Measurements from ENCODE around the gene SUN1. TPM values are rescaled to one million over a fixed set of nuclear protein-coding genes. Genes with fewer than 3 reads are reported as not detected.
"Not testable (repeated sequence)": the region's sequence is repeated elsewhere in the genome, so short reads cannot be mapped to it uniquely, and the experiment has no call there.

Gene SUN1
- total RNA-seq, 1 donor from 2014 or later, result 150 TPM

- DNase-seq (ENCODE audit: low spot score), result peak; percentile 80
- H3K27ac Mint-ChIP-seq (ENCODE audit: unreplicated experiment); H3K4me3 Mint-ChIP-seq (ENCODE audit: unreplicated experiment); H3K36me3 Mint-ChIP-seq (ENCODE audit: low read depth, unreplicated experiment); H3K9me3 Mint-ChIP-seq (ENCODE audit: unreplicated experiment); H3K27me3 Mint-ChIP-seq (ENCODE audit: unreplicated experiment); H3K4me1 Mint-ChIP-seq (ENCODE audit: unreplicated experiment): not testable (repeated sequence)
- peak; percentile 68 for TF ChIP-seq CTCF (IDR thresholded peaks at IDR 0.05; ENCODE audit: unreplicated experiment)
These were observed 76.5 kb downstream of the SUN1 start for GRCh38 chr7:908591-909357.

GRCh38 chr7:909358-910329, 77.4 kb downstream of the SUN1 start:
- DNase-seq (ENCODE audit: low spot score), result no peak
- H3K4me1 Mint-ChIP-seq (ENCODE audit: unreplicated experiment), result no peaks in the 10 kb centered on the region
- no peaks in the 10 kb centered on the region for H3K36me3 Mint-ChIP-seq (ENCODE audit: low read depth, unreplicated experiment)
- H3K27ac Mint-ChIP-seq (ENCODE audit: unreplicated experiment), result no peak overlapping the region
- H3K27me3 Mint-ChIP-seq (ENCODE audit: unreplicated experiment), result peaks cover 2% of the 10 kb centered on the region
- TF ChIP-seq CTCF (IDR thresholded peaks at IDR 0.05; ENCODE audit: unreplicated experiment), result no peak
- H3K9me3 Mint-ChIP-seq (ENCODE audit: unreplicated experiment), result no peaks in the 10 kb centered on the region
- no peak overlapping the region for H3K4me3 Mint-ChIP-seq (ENCODE audit: unreplicated experiment)

GRCh38 chr7:910441-910861, 78.2 kb downstream of the SUN1 start:
- TF ChIP-seq CTCF (IDR thresholded peaks at IDR 0.05; ENCODE audit: unreplicated experiment), result no peak
- Mint-ChIP-seq H3K36me3 (ENCODE audit: low read depth, unreplicated experiment) (no peaks in the 10 kb centered on the region), H3K4me3 (ENCODE audit: unreplicated experiment) (no peak overlapping the region), H3K27me3 (ENCODE audit: unreplicated experiment) (peaks cover 4% of the 10 kb centered on the region), H3K27ac (ENCODE audit: unreplicated experiment) (no peak overlapping the region), H3K9me3 (ENCODE audit: unreplicated experiment) (no peaks in the 10 kb centered on the region), H3K4me1 (ENCODE audit: unreplicated experiment) (no peaks in the 10 kb centered on the region)
- no peak for DNase-seq (ENCODE audit: low spot score)

- Mint-ChIP-seq H3K27ac (ENCODE audit: unreplicated experiment) (no peak overlapping the region), H3K9me3 (ENCODE audit: unreplicated experiment) (no peaks in the 10 kb centered on the region), H3K27me3 (ENCODE audit: unreplicated experiment) (peaks cover 6% of the 10 kb centered on the region), H3K4me1 (ENCODE audit: unreplicated experiment) (no peaks in the 10 kb centered on the region), H3K4me3 (ENCODE audit: unreplicated experiment) (no peak overlapping the region), H3K36me3 (ENCODE audit: low read depth, unreplicated experiment) (no peaks in the 10 kb centered on the region)
- TF ChIP-seq CTCF (IDR thresholded peaks at IDR 0.05; ENCODE audit: unreplicated experiment), result no peak
- no peak for DNase-seq (ENCODE audit: low spot score)
These were observed 78.7 kb downstream of the SUN1 start for GRCh38 chr7:910931-911431.

Measured in endothelial cell (in vitro differentiated cells).